H1 (cell line): ENCODE measurements around the gene CHST13.

Experiments used
- ASH2L ChIP-seq: fragments of 200-600, 300-600 bp; sonication (generic); IDR thresholded peaks from one replicate; pipeline ENCODE4 v1.7.1; 2017; ENCODE audit warnings: low read length
- CTCF ChIP-seq, 3 experiments: IDR thresholded peaks; 1 replicate in 2 of 3; 2 replicates in 1 of 3; pipeline versions ENCODE4 v1.5.1 to v1.6.1; 2011; ENCODE audit warnings: low read length in 3 of 3, mild to moderate bottlenecking in 3 of 3, inconsistent platforms in 2 of 3, low read depth in 1 of 3, moderate library complexity in 1 of 3; ENCODE audit not compliant: insufficient read depth in 1 of 3; ENCODE audit errors: control extremely low read depth in 1 of 3
- EZH2 ChIP-seq: fragments of 200-600 bp; sonication (generic); IDR thresholded peaks from 2 replicates; pipeline ENCODE4 v1.7.1; 2012; ENCODE audit warnings: low read depth, mild to moderate bottlenecking, moderate library complexity, low read length, inconsistent platforms; ENCODE audit not compliant: severe bottlenecking
- GABPA ChIP-seq: IDR thresholded peaks from 2 replicates; pipeline ENCODE4 v1.6.1; 2011; ENCODE audit warnings: mild to moderate bottlenecking, low read length, moderate library complexity, borderline replicate concordance; ENCODE audit not compliant: insufficient read depth
- JUN ChIP-seq: IDR thresholded peaks from 2 replicates; pipeline ENCODE4 v1.6.1; 2011; ENCODE audit warnings: low read depth, mild to moderate bottlenecking, improper control_type of control experiment, low read length
- POU5F1 ChIP-seq: IDR thresholded peaks from 2 replicates; pipeline ENCODE4 v1.6.1; 2011; ENCODE audit warnings: low read depth, mild to moderate bottlenecking, low read length, moderate library complexity
- SP4 ChIP-seq: IDR thresholded peaks from 2 replicates; pipeline ENCODE4 v1.6.1; 2012; ENCODE audit warnings: low read length, inconsistent platforms
- TBP ChIP-seq: IDR thresholded peaks from 2 replicates; pipeline ENCODE4 v1.6.1; 2011; ENCODE audit warnings: low read depth, low read length, improper control_type of control experiment
- YY1 ChIP-seq: IDR thresholded peaks from 2 replicates; pipeline ENCODE4 v1.6.1; 2011; ENCODE audit warnings: low read depth, mild to moderate bottlenecking, low read length

GRCh38 chr3:126540951-126541627 lies 17.1 kb downstream of the CHST13 start:
- no peak for TF ChIP-seq CTCF (IDR thresholded peaks at IDR 0.05; ENCODE audit: control extremely low read depth in 1 of 3, insufficient read depth in 1 of 3, low read depth in 1 of 3, low read length in 3 of 3)
- no peak for TF ChIP-seq JUN
- no peak for TF ChIP-seq GABPA
- TF ChIP-seq SP4, result no peak
- TF ChIP-seq ASH2L, result no peak
- TF ChIP-seq TBP, result no peak
- TF ChIP-seq EZH2, result no peak
- TF ChIP-seq POU5F1, result no peak
- TF ChIP-seq YY1, result no peak
